RWPE2 (cell line): Measurements from ENCODE around the gene GUCY2F.
A peak's percentile ranks its signal among the peaks of the same experiment; 100 is the strongest.

Experiments
- ATAC-seq: fragments of 200-7000 bp; cut with Tn5 transposase; 3 replicates; pipeline ENCODE4 v1.9.1; 2021; ENCODE audit warnings: low read depth
- DNase-seq: peaks from one replicate; pipeline ENCODE4 v3.0.0-alpha.2; 2020; ENCODE audit warnings: low spot score
- H3K27ac ChIP-seq: fragments of 450-650 bp; 2 replicates; pipeline ENCODE4 v1.5.1; 2017; ENCODE audit warnings: mild to moderate bottlenecking; ENCODE audit not compliant: poor library complexity, severe bottlenecking
- H3K27me3 ChIP-seq: fragments of 250-450 bp; sonication (Bioruptor Pico); 2 replicates; pipeline ENCODE4 v1.5.1; 2021; ENCODE audit warnings: mild to moderate bottlenecking, moderate library complexity; ENCODE audit not compliant: insufficient read depth, poor library complexity, severe bottlenecking
- H3K36me3 ChIP-seq: fragments of 250-450 bp; sonication (Bioruptor Pico); 2 replicates; pipeline ENCODE4 v1.5.1; 2020; ENCODE audit warnings: low read depth, mild to moderate bottlenecking, moderate library complexity
- H3K4me1 ChIP-seq: fragments of 250-450 bp; sonication (Bioruptor Pico); 2 replicates; pipeline ENCODE4 v1.5.1; 2021; ENCODE audit warnings: mild to moderate bottlenecking, moderate library complexity; ENCODE audit not compliant: insufficient read depth, poor library complexity, severe bottlenecking
- H3K4me3 ChIP-seq: fragments of 250-450 bp; sonication (Bioruptor Pico); 2 replicates; pipeline ENCODE4 v1.5.1; 2021; ENCODE audit warnings: mild to moderate bottlenecking, moderate library complexity; ENCODE audit not compliant: severe bottlenecking
- H3K9me3 ChIP-seq: fragments of 250-450 bp; sonication (Bioruptor Pico); 2 replicates; pipeline ENCODE4 v1.5.1; 2021; ENCODE audit warnings: mild to moderate bottlenecking, moderate library complexity; ENCODE audit not compliant: severe bottlenecking
- TF ChIP-seq, protein P1 (sequence below): fragments of 450-650 bp; IDR thresholded peaks from one replicate; pipeline ENCODE4 v1.5.1; 2017; ENCODE audit warnings: mild to moderate bottlenecking, moderate library complexity; ENCODE audit not compliant: poor library complexity, severe bottlenecking

GUCY2F gene

DNA sequence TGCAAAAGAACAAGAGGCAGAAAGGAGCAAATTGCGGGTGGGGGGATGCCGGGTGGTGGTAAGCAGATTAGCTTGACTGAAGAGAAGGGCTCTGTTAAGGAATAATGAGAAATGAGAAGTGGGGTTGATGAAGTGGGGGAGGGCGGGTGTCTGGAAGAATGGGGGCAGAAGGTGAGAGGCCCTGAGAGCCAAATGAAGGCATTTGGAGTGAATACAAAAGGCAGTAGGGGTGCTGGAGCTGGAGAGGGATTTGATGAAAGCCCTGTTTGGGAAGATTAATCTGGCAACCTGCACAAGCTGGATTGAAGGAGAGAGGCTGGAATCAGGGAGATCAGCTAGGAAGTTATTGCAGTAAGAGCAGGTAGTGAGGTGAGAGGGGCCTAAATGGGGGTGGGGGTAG, 82.1 kb downstream of the GUCY2F start:
- Histone ChIP-seq H3K9me3 (no peaks in the 10 kb centered on the region), H3K4me3 (no peak overlapping the region), H3K4me1 (no peaks in the 10 kb centered on the region), H3K27me3 (no peaks in the 10 kb centered on the region), H3K27ac (no peak overlapping the region), H3K36me3 (no peaks in the 10 kb centered on the region)
- DNase-seq (no peak), ATAC-seq (no peak)
- TF ChIP-seq, protein P1, sequence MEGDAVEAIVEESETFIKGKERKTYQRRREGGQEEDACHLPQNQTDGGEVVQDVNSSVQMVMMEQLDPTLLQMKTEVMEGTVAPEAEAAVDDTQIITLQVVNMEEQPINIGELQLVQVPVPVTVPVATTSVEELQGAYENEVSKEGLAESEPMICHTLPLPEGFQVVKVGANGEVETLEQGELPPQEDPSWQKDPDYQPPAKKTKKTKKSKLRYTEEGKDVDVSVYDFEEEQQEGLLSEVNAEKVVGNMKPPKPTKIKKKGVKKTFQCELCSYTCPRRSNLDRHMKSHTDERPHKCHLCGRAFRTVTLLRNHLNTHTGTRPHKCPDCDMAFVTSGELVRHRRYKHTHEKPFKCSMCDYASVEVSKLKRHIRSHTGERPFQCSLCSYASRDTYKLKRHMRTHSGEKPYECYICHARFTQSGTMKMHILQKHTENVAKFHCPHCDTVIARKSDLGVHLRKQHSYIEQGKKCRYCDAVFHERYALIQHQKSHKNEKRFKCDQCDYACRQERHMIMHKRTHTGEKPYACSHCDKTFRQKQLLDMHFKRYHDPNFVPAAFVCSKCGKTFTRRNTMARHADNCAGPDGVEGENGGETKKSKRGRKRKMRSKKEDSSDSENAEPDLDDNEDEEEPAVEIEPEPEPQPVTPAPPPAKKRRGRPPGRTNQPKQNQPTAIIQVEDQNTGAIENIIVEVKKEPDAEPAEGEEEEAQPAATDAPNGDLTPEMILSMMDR: no peak

DNA sequence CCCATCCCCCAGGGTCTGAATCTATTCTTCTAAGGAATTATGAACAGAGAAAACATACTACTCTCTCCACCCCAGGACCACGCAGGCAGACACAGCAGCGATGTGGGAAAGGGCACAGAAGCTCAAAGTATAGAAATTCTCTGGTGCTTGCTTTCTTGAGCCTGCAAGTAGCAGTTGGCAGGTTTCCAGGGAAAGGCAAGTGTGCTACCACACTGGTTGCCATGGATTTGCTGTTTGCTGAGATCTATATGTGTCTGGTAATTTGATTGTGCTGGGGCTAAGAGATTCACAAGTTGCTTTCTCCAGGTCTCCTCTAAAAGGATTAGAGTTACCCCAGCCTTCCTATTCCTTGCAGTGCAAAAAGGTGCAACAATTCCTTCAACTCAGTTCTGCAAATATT, 83.1 kb downstream of the GUCY2F start:
- Histone ChIP-seq H3K36me3 (no peaks in the 10 kb centered on the region), H3K4me1 (no peaks in the 10 kb centered on the region), H3K27ac (no peak overlapping the region), H3K4me3 (no peak overlapping the region), H3K27me3 (no peaks in the 10 kb centered on the region), H3K9me3 (no peaks in the 10 kb centered on the region)
- TF ChIP-seq, protein P1: no peak
- ATAC-seq (no peak), DNase-seq (no peak)

DNA sequence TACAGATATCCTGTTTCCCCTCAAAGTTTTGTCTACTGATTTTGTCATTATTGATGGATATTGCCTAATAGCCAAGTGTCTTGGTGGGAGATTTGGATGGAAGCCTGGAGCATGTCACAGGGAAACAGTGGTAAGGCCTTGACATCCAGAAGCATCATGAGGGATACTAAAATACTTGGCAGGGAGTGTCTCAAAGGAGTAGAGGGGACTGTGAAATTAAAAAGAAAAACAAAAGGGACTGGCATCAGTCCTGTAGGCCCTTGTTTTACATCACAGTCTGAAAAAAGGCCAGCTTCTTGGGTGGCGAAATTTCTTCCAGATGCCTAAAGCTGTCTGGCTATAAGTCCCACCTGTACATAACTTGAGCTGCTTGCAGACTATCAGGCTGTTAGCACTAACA, 83.8 kb downstream of the GUCY2F start:
- Histone ChIP-seq H3K4me3 (no peak overlapping the region), H3K4me1 (no peaks in the 10 kb centered on the region), H3K27me3 (no peaks in the 10 kb centered on the region), H3K27ac (no peak overlapping the region), H3K36me3 (no peaks in the 10 kb centered on the region), H3K9me3 (no peaks in the 10 kb centered on the region)
- ATAC-seq (no peak), DNase-seq (no peak)
- TF ChIP-seq, protein P1: no peak

DNA sequence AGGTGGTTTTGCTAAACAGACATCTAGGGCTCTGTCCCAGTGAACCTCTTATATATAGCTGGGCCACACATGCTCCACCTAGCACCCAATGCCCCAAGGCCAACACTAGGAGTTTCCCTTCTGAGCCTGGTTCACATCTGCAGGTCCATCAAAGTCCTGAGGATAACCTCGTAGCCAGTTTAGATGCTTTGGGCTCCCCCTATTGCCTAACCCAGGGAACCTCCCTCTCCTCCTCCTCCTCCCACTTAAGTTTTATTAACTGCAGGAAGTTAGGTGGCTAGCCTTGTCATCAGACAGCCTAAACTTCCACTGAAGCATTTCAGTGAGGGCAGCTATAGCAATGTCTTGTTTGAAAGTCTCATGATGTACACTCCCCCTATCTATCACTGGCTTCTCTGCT, 88.0 kb downstream of the GUCY2F start:
- Histone ChIP-seq H3K4me1 (peaks cover 10% of the 10 kb centered on the region), H3K27ac (no peak overlapping the region), H3K36me3 (no peaks in the 10 kb centered on the region), H3K9me3 (no peaks in the 10 kb centered on the region), H3K27me3 (no peaks in the 10 kb centered on the region), H3K4me3 (no peak overlapping the region)
- TF ChIP-seq, protein P1: no peak
- 0 out of 3 replicates have a peak, but pooled peaks have one; percentile 21 for ATAC-seq
- DNase-seq: no peak

DNA sequence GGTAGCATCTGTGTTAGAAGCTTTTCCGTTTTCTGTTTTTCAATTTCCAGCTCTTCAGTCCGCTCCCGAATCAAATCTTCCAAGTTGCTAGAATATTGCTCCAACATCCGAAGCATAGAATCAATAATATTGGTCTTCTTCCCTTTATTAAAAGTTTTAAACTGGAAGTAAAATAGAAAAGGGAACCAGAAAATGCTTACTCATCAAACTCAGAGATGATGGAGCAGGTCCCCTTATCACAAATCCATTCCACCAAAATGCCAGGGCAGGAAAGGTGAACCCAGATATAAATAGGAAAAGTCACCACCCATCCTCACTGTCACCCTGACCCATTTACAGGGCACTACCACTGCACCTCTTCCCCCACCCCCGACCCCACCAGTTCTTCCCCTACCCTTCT, 89.0 kb downstream of the GUCY2F start:
- Histone ChIP-seq H3K36me3 (no peaks in the 10 kb centered on the region), H3K27ac (no peak overlapping the region), H3K9me3 (no peaks in the 10 kb centered on the region), H3K4me3 (no peak overlapping the region), H3K27me3 (no peaks in the 10 kb centered on the region), H3K4me1 (peaks cover 10% of the 10 kb centered on the region)
- no peak for ATAC-seq
- TF ChIP-seq, protein P1: no peak
- no peak for DNase-seq
